ENCODE results near the gene BPIFB1.

DNA sequence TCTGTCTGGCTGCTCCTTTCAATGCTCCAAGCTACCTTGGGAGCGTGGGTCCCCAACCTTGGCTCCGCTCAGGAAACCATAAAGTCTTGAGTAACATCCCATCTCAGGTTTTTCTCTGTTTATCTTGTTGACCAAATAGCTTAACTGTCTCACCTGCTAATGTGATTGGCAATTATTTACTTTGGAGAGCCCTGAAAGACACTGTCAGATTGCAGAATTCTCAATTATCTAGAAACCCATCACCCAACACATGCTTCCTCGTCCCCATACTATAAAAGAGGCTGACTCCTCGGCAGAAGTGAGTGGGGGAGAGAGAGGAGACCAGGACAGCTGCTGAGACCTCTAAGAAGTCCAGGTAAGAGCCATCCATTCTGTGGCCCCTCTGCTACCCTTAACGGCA lies 47.3 kb upstream of the BPIFB1 start, which contains the start of gene BPIFA1:
- TF ChIP-seq, protein P1, sequence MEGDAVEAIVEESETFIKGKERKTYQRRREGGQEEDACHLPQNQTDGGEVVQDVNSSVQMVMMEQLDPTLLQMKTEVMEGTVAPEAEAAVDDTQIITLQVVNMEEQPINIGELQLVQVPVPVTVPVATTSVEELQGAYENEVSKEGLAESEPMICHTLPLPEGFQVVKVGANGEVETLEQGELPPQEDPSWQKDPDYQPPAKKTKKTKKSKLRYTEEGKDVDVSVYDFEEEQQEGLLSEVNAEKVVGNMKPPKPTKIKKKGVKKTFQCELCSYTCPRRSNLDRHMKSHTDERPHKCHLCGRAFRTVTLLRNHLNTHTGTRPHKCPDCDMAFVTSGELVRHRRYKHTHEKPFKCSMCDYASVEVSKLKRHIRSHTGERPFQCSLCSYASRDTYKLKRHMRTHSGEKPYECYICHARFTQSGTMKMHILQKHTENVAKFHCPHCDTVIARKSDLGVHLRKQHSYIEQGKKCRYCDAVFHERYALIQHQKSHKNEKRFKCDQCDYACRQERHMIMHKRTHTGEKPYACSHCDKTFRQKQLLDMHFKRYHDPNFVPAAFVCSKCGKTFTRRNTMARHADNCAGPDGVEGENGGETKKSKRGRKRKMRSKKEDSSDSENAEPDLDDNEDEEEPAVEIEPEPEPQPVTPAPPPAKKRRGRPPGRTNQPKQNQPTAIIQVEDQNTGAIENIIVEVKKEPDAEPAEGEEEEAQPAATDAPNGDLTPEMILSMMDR (IDR thresholded peaks at IDR 0.05) = no peak
- no peak for TF ChIP-seq POLR2A (IDR thresholded peaks at IDR 0.05)

All from thyroid gland (tissue), 4 donors.